K562 (cell line): ENCODE results near the gene HS3ST3A1. TPM values are rescaled to one million over a fixed set of nuclear protein-coding genes. Genes with fewer than 3 reads are reported as not detected.

Experiments used
- ATAC-seq: fragments of 200-7000 bp; cut with Tn5 transposase; 3 replicates; pipeline ENCODE4 v1.9.1; 2020; ENCODE audit warnings: moderate library complexity
- BruUV-seq: library from RNA; stranded (reverse); fragments of 400-500 nt; replicated peaks from 2 replicates; lab custom pipeline; 2021; lab: Mats Ljungman, UMichigan
- CTCF ChIA-PET: fragments of 300-600 bp; formaldehyde crosslinking; extraction: SDS; loops from one replicate; lab custom pipeline; 2021; ENCODE audit warnings: low intra/inter-chr PET ratio; lab: Yijun Ruan, JAX
- POLR2A ChIA-PET: fragments of 300-600, 350-650 bp; sonication (Branson Sonifier 250); formaldehyde crosslinking; extraction: SDS; loops from one replicate; lab custom pipeline; 2021; ENCODE audit warnings: antibody characterized with exemption, inconsistent platforms; lab: Yijun Ruan, JAX
- DNase-seq, 4 experiments: peaks; one replicate each; pipeline versions ENCODE4 v3.0.0 to v3.0.0-alpha.2; 2011 to 2018; ENCODE audit warnings: low spot score in 3 of 4, mixed read lengths in 3 of 4; ENCODE audit errors: extremely low read depth in 1 of 4
- FAIRE-seq: peaks from 2 replicates; lab custom pipeline; 2011; peaks lifted over from hg19 to GRCh38; lab: Jason Lieb, UNC
- H2AFZ ChIP-seq: 2 replicates; pipeline ENCODE4 v1.6.0; 2011; ENCODE audit warnings: low read depth, low read length, control low read depth, inconsistent platforms
- H3K27ac ChIP-seq: fragments of 200-600 bp; 3 replicates; pipeline ENCODE4 v1.8.0; 2011; ENCODE audit warnings: low read depth, mild to moderate bottlenecking, control low read depth, inconsistent platforms, low read length, moderate library complexity, mixed read lengths; ENCODE audit errors: extremely low read depth
- H3K27me3 ChIP-seq, 2 experiments: fragments of 300-600 bp in 1 of 2; 2 replicates in 1 of 2; 3 replicates in 1 of 2; pipeline versions ENCODE4 v1.6.0 to v1.8.0; 2011; ENCODE audit warnings: inconsistent platforms in 2 of 2, low read length in 2 of 2, mild to moderate bottlenecking in 1 of 2, mixed read lengths in 1 of 2, moderate library complexity in 1 of 2; ENCODE audit not compliant: control insufficient read depth in 2 of 2, insufficient read depth in 2 of 2
- H3K36me3 ChIP-seq: fragments of 300-600 bp; 3 replicates; pipeline ENCODE4 v1.8.0; 2011; ENCODE audit warnings: mild to moderate bottlenecking, low read length, inconsistent platforms; ENCODE audit not compliant: control insufficient read depth, insufficient read depth
- H3K4me1 ChIP-seq, 2 experiments: fragments of 200-600 bp in 1 of 2; replicated peaks in 1 of 2; 2 replicates in 1 of 2; 3 replicates in 1 of 2; pipeline versions ENCODE4 v1.5.1 to v1.8.0; 2011; ENCODE audit warnings: inconsistent platforms in 2 of 2, low read length in 2 of 2, mild to moderate bottlenecking in 1 of 2, mixed read lengths in 1 of 2, moderate library complexity in 1 of 2; ENCODE audit not compliant: control insufficient read depth in 2 of 2, insufficient read depth in 2 of 2
- H3K4me2 ChIP-seq: 2 replicates; pipeline ENCODE4 v1.6.1; 2011; ENCODE audit warnings: low read length, control low read depth, inconsistent platforms, mixed read lengths; ENCODE audit not compliant: insufficient read depth
- H3K4me3 ChIP-seq: fragments of 200-600 bp; sonication (generic), shearing (Covaris generic); 2 replicates; pipeline ENCODE4 v1.5.1; 2016; ENCODE audit warnings: control low read depth, inconsistent platforms
- H3K79me2 ChIP-seq: fragments of 200-600 bp; 3 replicates; pipeline ENCODE4 v1.8.0; 2011; ENCODE audit warnings: low read length, inconsistent platforms; ENCODE audit not compliant: control insufficient read depth, insufficient read depth
- H3K9ac ChIP-seq, 2 experiments: 2 replicates each; pipeline versions ENCODE4 v1.6.0 to v1.6.1; 2011; ENCODE audit warnings: low read depth in 2 of 2, low read length in 2 of 2, control low read depth in 1 of 2, inconsistent platforms in 1 of 2, mild to moderate bottlenecking in 1 of 2, mixed read lengths in 1 of 2; ENCODE audit not compliant: insufficient read depth in 1 of 2
- H3K9me1 ChIP-seq: one replicate; pipeline ENCODE4 v1.6.0; 2011; ENCODE audit warnings: inconsistent platforms, mild to moderate bottlenecking, low read length, moderate library complexity; ENCODE audit not compliant: control insufficient read depth, insufficient read depth
- H3K9me3 ChIP-seq: replicated peaks from 2 replicates; pipeline ENCODE4 v1.5.1; 2011; ENCODE audit warnings: low read depth, low read length, inconsistent platforms; ENCODE audit not compliant: control insufficient read depth, insufficient read depth
- H4K20me1 ChIP-seq: replicated peaks from 2 replicates; pipeline ENCODE4 v1.6.1; 2011; ENCODE audit warnings: low read length, inconsistent platforms, mixed read lengths; ENCODE audit not compliant: control insufficient read depth, insufficient read depth
- BCL6 ChIP-seq: fragments of 250-450 bp; sonication (Bioruptor Pico); IDR thresholded peaks from 2 replicates; pipeline ENCODE4 v1.4.0; 2020
- CEBPG ChIP-seq, 3 experiments: fragments of 200-800 bp in 1 of 3; sonication (Bioruptor generic) in 1 of 3; sonication (generic) in 1 of 3; formaldehyde crosslinking in 1 of 3; IDR thresholded peaks in 2 of 3; conservative IDR thresholded peaks in 1 of 3; 2 replicates each; pipeline versions ENCODE4 v1.6.1 to v1.8.0; 2016 to 2022; ENCODE audit warnings: missing compliant biosample characterization in 2 of 3, missing genetic modification characterization in 2 of 3, mild to moderate bottlenecking in 1 of 3, missing genetic modification reagents in 1 of 3
- DACH1 ChIP-seq: fragments of 450-650 bp; IDR thresholded peaks from 2 replicates; pipeline ENCODE4 v1.6.1; 2018; ENCODE audit not compliant: partially characterized antibody
- FOXJ2 ChIP-seq: fragments of 200-800 bp; sonication (Bioruptor generic); IDR thresholded peaks from 2 replicates; pipeline ENCODE4 v1.6.1; 2016; ENCODE audit warnings: missing genetic modification characterization, missing compliant biosample characterization
- WGBS: fragments of 100-300 bp; shearing (Covaris generic); methylation state at CpG from one replicate; pipeline ENCODE4 v1.1.6; 2016; ENCODE audit warnings: low coverage, mixed read lengths; ENCODE audit not compliant: insufficient coverage; ENCODE audit errors: missing lambda C conversion rate; 5-methylcytosine and 5-hydroxymethylcytosine counted together
- in situ Hi-C: fragments of 300-500 bp; cut with MboI; formaldehyde crosslinking; loops from 4 replicates; pipeline ENCODE4 v1.15.0; 2018; ENCODE audit warnings: inconsistent platforms, mixed read lengths
- intact Hi-C: fragments of 100-400 bp; cut with micrococcal nuclease; formaldehyde crosslinking; loops from 2 replicates; pipeline ENCODE4 v1.14.2; 2022
- polyA plus RNA-seq, 8 experiments: library from polyadenylated mRNA; depleted of rRNA in 4 of 8; stranded (reverse) in 5 of 8; unstranded in 3 of 8; fragments of >200 nt; fragmentation: Nextera tagmentation in 2 of 8; fragmentation: Illumina TruSeq in 1 of 8; extraction: Ambion mirVana in 2 of 8; extraction: Trizol in 1 of 8; gene quantifications; 2 replicates each; pipeline versions ENCODE4 v1.2.1 to v1.2.3, GENCODE V29; 2011 to 2014; ENCODE audit warnings: inconsistent platforms in 1 of 8, missing spikeins in 1 of 8
- total RNA-seq, 7 experiments: library from RNA; depleted of rRNA in 6 of 7; stranded (reverse); fragments of >200 nt in 6 of 7; fragmentation: Illumina TruSeq in 2 of 7; extraction: Trizol in 2 of 7; gene quantifications; 2 replicates each; pipeline versions ENCODE4 v1.2.1 to v1.2.3, GENCODE V29; 2011 to 2021; ENCODE audit warnings: low replicate concordance in 1 of 7
- TF ChIP-seq, protein P1 (sequence below): sonication (generic); formaldehyde crosslinking; IDR thresholded peaks from 2 replicates; pipeline ENCODE4 v1.8.1; 2023; ENCODE audit warnings: mild to moderate bottlenecking, missing genetic modification reagents

The HS3ST3A1 gene
- total and polyA plus RNA-seq, 9 of the 15 experiments (the other 6 are each of a cell fraction or from before 2014, with no cell fraction given): 0.25 to 14.8 (median 2.3) TPM

DNA sequence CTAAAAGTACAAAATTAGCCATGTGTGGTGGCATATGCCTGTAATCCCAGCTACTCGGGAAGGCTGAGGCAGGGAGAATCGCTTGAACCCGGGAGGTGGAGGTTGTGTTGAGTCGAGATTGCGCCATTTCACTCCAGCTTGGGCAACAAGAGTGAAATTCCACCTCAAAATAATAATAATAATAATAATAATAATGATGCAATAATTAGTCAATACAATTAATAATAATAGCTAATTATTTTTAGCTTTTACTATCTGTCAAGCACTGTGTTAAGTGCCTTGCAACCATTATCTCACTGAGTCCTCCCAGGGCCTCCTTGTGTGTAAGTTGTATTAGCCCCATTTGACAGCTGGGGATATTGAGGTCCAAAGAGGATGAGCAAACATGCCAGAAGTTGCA is 14.3 kb upstream of the HS3ST3A1 start:
- H3K4me2 ChIP-seq: no peak overlapping the region
- no peaks in the 10 kb centered on the region for H3K36me3 ChIP-seq
- TF ChIP-seq DACH1 (no peak), CEBPG (CRISPR knock-in tag; IDR thresholded peaks at IDR 0.05) (no peak), CEBPG (tag; conservative IDR thresholded peaks at IDR 0.05 in 1 of 2, IDR thresholded peaks at IDR 0.05 in 1 of 2) (peak in 1 of 2 experiments; percentile 66; a peak in 2 of 4 replicates)
- in situ Hi-C loops (no loop called here), intact Hi-C loops (no loop called here)
- no peak overlapping the region for H3K27ac ChIP-seq
- no peaks in the 10 kb centered on the region for H4K20me1 ChIP-seq
- WGBS: 5% methylated on average over 5 of the region's 5 CpGs
- no peaks in the 10 kb centered on the region for H3K27me3 ChIP-seq
- H3K9me1 ChIP-seq: no peaks in the 10 kb centered on the region
- DNase-seq (no peak), ATAC-seq (no peak), FAIRE-seq (no peak)
- no TSS peak for BruUV-seq
- no peaks in the 10 kb centered on the region for H3K79me2 ChIP-seq
- H2AFZ ChIP-seq: no peak overlapping the region
- no peaks in the 10 kb centered on the region; a peak in 1 of 5 replicates for H3K4me1 ChIP-seq
- no peak overlapping the region for H3K9ac ChIP-seq
- no peaks in the 10 kb centered on the region for H3K9me3 ChIP-seq
- POLR2A ChIA-PET: interaction anchor here (0.5 kb wide), 1 partner anchor 288 kb away, joined by 3 read pairs; no protein-coding TSS in a partner anchor
- CTCF ChIA-PET: no interaction called here
- H3K4me3 ChIP-seq: no peak overlapping the region

DNA sequence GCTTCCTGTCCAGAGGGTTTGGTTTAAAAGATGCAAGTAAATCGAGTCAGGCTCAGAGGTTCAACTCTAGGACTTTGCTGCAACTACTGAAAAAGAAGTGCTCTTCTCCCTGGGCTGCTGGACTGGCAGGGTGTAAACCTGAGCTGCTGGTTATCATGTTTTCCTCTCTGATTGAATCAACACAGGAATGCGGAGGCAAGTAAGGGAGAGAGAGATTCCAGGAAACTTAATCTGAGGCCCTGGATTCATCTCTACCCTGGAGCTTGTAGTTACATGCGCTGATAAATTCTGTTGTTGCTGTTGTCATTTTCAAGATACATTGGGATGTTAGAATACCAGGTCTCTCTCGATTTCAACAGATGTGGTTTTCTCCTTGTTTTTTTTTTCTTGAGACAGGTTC is 8.2 kb upstream of the HS3ST3A1 start:
- intact Hi-C loops (no loop called here), in situ Hi-C loops (no loop called here)
- no peak overlapping the region for H3K27ac ChIP-seq
- WGBS: 4% methylated on average over 3 of the region's 4 CpGs
- no peaks in the 10 kb centered on the region for H3K27me3 ChIP-seq
- ChIA-PET CTCF (no interaction called here), POLR2A (interaction anchor here (0.6 kb wide), 1 partner anchor 358 kb away, joined by 3 read pairs; no protein-coding TSS in a partner anchor)
- no peaks in the 10 kb centered on the region for H3K4me1 ChIP-seq
- TF ChIP-seq BCL6 (no peak), FOXJ2 (tag) (no peak)
- TF ChIP-seq, protein P1, sequence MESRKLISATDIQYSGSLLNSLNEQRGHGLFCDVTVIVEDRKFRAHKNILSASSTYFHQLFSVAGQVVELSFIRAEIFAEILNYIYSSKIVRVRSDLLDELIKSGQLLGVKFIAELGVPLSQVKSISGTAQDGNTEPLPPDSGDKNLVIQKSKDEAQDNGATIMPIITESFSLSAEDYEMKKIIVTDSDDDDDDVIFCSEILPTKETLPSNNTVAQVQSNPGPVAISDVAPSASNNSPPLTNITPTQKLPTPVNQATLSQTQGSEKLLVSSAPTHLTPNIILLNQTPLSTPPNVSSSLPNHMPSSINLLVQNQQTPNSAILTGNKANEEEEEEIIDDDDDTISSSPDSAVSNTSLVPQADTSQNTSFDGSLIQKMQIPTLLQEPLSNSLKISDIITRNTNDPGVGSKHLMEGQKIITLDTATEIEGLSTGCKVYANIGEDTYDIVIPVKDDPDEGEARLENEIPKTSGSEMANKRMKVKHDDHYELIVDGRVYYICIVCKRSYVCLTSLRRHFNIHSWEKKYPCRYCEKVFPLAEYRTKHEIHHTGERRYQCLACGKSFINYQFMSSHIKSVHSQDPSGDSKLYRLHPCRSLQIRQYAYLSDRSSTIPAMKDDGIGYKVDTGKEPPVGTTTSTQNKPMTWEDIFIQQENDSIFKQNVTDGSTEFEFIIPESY: no peak
- no peaks in the 10 kb centered on the region for H3K36me3 ChIP-seq
- H3K9me1 ChIP-seq: no peaks in the 10 kb centered on the region
- no peaks in the 10 kb centered on the region for H3K9me3 ChIP-seq
- H3K9ac ChIP-seq: no peak overlapping the region
- H4K20me1 ChIP-seq: no peaks in the 10 kb centered on the region
- FAIRE-seq: no peak
- no peak overlapping the region for H2AFZ ChIP-seq
- H3K4me3 ChIP-seq: no peak overlapping the region
- DNase-seq: no peak
- no peak overlapping the region for H3K4me2 ChIP-seq
- no peak for ATAC-seq
- no peaks in the 10 kb centered on the region for H3K79me2 ChIP-seq
- BruUV-seq: no TSS peak
